HEK293 (cell line): ENCODE data around the gene KANTR.

Experiments used
- ZBTB7A ChIP-seq: fragments of 450-650 bp; formaldehyde crosslinking; IDR thresholded peaks from 2 replicates; pipeline ENCODE4 v1.5.1; 2016; ENCODE audit warnings: low read depth, missing biosample characterization, missing genetic modification characterization
- ZFP41 ChIP-seq: fragments of 450-650 bp; formaldehyde crosslinking; IDR thresholded peaks from 2 replicates; pipeline ENCODE4 v1.5.1; 2016; ENCODE audit warnings: missing biosample characterization, missing genetic modification characterization, borderline replicate concordance
- ZNF302 ChIP-seq: fragments of 450-650 bp; formaldehyde crosslinking; IDR thresholded peaks from 2 replicates; pipeline ENCODE4 v1.5.1; 2016; ENCODE audit warnings: missing biosample characterization, missing genetic modification characterization, low read depth
- ZNF366 ChIP-seq: fragments of 450-650 bp; formaldehyde crosslinking; conservative IDR thresholded peaks from 2 replicates; pipeline ENCODE4 v1.5.1; 2016; ENCODE audit warnings: missing biosample characterization, missing genetic modification characterization
- ZNF561 ChIP-seq: fragments of 450-650 bp; IDR thresholded peaks from 2 replicates; pipeline ENCODE4 v1.5.1; 2018; ENCODE audit warnings: missing biosample characterization, missing genetic modification characterization, borderline replicate concordance
- ZNF777 ChIP-seq: fragments of 450-650 bp; formaldehyde crosslinking; IDR thresholded peaks from 2 replicates; pipeline ENCODE4 v1.5.1; 2017; ENCODE audit warnings: missing biosample characterization, missing genetic modification characterization, borderline replicate concordance
- TF ChIP-seq, protein P1 (sequence below): fragments of 450-650 bp; formaldehyde crosslinking; IDR thresholded peaks from 2 replicates; pipeline ENCODE4 v1.5.1; 2016; ENCODE audit warnings: missing biosample characterization, missing genetic modification characterization
- TF ChIP-seq, protein P2 (sequence below): fragments of 450-650 bp; formaldehyde crosslinking; IDR thresholded peaks from 2 replicates; pipeline ENCODE4 v1.5.1; 2016; ENCODE audit warnings: missing biosample characterization, missing genetic modification characterization
- TF ChIP-seq, protein P3 (sequence below): fragments of 450-650 bp; formaldehyde crosslinking; IDR thresholded peaks from 2 replicates; pipeline ENCODE4 v1.5.1; 2016; ENCODE audit warnings: missing biosample characterization, missing genetic modification characterization
- TF ChIP-seq, protein P4 (sequence below): fragments of 450-650 bp; formaldehyde crosslinking; IDR thresholded peaks from 2 replicates; pipeline ENCODE4 v1.5.1; 2016; ENCODE audit warnings: missing biosample characterization, missing genetic modification characterization

DNA sequence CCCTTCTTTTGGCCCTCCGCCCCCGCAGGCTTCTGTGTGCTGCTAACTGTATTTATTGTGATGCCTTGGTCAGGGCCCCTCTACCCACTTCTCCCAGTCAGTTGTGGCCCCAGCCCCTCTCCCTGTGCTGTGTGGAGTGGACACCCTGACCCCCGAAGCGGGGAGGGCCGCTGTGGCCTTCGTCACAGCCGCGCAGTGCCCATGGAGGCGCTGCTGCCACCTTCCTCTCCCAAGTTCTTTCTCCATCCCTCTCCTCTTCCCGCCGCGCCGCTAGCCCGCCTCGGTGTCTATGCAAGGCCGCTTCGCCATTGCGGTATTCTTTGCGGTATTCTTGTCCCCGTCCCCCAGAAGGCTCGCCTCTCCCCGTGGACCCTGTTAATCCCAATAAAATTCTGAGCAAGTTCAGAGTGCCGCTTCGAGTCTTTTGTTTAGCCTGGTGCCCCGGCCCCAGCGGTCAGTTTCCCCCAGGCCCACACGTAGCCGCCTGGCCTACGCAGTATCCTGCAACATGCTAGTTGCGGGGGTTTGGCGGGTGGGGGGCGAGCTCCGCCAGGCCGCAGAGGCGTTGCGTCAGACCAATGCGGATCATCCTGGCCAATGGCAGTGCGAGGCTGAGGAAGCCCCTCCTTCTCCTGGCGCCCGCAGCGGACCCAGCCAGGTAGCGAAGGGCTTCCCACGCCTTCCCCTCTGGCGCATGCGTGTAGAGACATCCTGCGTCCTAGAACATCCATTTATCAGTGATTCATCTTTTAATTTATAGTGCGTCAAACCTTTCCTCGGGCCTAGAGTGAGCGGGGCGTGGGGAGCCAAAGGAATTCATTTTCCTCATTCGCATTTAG is 5.6 kb upstream of the KANTR start:
- TF ChIP-seq, protein P1, sequence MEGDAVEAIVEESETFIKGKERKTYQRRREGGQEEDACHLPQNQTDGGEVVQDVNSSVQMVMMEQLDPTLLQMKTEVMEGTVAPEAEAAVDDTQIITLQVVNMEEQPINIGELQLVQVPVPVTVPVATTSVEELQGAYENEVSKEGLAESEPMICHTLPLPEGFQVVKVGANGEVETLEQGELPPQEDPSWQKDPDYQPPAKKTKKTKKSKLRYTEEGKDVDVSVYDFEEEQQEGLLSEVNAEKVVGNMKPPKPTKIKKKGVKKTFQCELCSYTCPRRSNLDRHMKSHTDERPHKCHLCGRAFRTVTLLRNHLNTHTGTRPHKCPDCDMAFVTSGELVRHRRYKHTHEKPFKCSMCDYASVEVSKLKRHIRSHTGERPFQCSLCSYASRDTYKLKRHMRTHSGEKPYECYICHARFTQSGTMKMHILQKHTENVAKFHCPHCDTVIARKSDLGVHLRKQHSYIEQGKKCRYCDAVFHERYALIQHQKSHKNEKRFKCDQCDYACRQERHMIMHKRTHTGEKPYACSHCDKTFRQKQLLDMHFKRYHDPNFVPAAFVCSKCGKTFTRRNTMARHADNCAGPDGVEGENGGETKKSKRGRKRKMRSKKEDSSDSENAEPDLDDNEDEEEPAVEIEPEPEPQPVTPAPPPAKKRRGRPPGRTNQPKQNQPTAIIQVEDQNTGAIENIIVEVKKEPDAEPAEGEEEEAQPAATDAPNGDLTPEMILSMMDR (tag by site-specific recombination) = no peak
- TF ChIP-seq ZBTB7A (tag by site-specific recombination) (no peak), ZFP41 (tag by site-specific recombination) (no peak), ZNF777 (no peak), ZNF366 (tag by site-specific recombination) (no peak), ZNF561 (tag by site-specific recombination) (no peak), ZNF302 (tag by site-specific recombination) (no peak)
- TF ChIP-seq, protein P2, sequence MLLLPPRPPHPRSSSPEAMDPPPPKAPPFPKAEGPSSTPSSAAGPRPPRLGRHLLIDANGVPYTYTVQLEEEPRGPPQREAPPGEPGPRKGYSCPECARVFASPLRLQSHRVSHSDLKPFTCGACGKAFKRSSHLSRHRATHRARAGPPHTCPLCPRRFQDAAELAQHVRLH (tag by site-specific recombination) = no peak
- TF ChIP-seq, protein P3, sequence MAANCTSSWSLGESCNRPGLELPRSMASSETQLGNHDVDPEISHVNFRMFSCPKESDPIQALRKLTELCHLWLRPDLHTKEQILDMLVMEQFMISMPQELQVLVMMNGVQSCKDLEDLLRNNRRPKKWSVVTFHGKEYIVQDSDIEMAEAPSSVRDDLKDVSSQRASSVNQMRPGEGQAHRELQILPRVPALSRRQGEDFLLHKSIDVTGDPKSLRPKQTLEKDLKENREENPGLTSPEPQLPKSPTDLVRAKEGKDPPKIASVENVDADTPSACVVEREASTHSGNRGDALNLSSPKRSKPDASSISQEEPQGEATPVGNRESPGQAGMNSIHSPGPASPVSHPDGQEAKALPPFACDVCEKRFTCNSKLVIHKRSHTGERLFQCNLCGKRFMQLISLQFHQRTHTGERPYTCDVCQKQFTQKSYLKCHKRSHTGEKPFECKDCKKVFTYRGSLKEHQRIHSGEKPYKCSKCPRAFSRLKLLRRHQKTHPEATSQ (tag by site-specific recombination) = no peak
- TF ChIP-seq, protein P4, sequence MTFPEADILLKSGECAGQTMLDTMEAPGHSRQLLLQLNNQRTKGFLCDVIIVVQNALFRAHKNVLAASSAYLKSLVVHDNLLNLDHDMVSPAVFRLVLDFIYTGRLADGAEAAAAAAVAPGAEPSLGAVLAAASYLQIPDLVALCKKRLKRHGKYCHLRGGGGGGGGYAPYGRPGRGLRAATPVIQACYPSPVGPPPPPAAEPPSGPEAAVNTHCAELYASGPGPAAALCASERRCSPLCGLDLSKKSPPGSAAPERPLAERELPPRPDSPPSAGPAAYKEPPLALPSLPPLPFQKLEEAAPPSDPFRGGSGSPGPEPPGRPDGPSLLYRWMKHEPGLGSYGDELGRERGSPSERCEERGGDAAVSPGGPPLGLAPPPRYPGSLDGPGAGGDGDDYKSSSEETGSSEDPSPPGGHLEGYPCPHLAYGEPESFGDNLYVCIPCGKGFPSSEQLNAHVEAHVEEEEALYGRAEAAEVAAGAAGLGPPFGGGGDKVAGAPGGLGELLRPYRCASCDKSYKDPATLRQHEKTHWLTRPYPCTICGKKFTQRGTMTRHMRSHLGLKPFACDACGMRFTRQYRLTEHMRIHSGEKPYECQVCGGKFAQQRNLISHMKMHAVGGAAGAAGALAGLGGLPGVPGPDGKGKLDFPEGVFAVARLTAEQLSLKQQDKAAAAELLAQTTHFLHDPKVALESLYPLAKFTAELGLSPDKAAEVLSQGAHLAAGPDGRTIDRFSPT (tag by site-specific recombination) = no peak
